ENCODE results near the gene ADAMTS16. TPM values are rescaled to one million over a fixed set of nuclear protein-coding genes. Genes with fewer than 3 reads are reported as not detected.

ADAMTS16 gene
- total RNA-seq, 1 donor = not detected

DNA sequence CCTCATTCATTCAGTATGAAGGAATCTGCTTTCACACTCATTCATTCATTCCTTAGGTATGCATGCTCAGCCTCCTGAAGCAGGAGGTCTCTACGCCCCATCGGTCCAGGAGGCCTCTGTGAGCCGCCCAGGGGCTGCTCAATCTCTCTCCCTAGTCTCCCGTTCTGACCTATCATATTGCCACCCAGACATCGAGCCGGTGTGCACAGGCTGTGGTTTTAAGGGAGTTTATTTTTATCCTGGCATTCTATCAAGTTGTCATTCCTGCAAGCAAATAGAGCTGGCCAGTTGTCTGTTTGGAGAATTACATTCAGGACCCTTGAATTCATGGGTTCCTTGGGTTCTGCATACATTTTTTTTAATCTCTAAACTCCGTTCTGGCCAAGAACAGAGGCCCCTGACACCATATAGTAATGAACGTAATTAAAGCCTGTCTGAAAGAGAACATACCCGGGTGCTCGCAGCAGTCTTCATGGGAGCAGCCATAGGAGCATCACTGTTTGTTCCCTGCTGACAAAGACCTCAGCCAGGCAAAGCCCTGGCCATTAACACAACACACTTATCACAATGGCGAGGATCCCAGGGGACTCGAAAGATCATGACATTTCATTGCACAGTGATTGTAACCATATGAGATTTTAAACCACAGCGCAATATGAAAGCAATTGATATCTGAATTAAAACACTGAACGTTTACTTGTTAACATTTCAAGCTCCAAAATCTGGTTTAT is 80.9 kb downstream of the ADAMTS16 start:
- no peak for DNase-seq (ENCODE audit: low read depth in 2 of 3, low spot score in 2 of 3)

- DNase-seq (ENCODE audit: low read depth in 2 of 3, low spot score in 2 of 3) = no peak
Observed at GRCh38 chr5:5221724-5222123, 81.6 kb downstream of the ADAMTS16 start.

DNA sequence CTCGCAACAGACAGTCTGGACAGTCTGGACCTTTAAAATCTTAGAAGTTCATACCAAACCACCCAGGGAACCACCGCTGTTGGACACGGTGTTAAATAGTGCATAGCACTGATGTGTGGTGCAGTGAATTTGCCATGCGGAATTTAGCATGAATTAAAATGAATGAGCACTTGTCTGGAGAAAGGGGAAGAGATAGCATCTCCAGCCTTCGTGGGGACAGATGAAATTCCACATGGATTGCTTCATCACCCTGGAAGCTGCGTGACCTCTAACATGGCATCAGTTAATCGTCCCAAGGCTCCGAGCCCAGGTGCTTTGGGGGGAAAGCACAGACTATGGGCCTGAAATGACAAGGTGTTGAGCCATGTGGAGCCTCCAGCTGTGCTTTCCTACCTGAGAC is 91.4 kb downstream of the ADAMTS16 start:
- DNase-seq (ENCODE audit: low read depth in 2 of 3, low spot score in 2 of 3) = no peak

GRCh38 chr5:5234912-5235311 is 94.8 kb downstream of the ADAMTS16 start:
- DNase-seq (ENCODE audit: low read depth in 2 of 3, low spot score in 2 of 3) = no peak

DNA sequence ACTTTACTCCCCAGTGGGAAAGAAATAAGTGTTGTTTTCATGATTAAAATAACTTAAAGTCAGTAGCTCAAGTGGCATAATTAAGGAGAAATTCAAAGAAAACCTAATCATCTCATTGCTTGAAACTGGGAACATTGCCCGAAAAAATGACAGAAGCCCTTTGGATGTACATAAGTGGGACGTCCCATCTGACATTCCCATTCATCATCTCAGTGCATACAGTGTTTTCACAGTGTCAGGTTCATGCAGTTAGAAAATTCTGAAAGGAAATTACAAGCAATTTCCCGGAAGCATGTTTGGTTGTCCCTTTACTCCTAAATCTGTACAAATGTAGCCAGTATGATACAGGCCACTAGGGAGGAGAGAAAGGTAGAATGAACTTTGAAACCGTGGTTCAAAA is 95.6 kb downstream of the ADAMTS16 start:
- DNase-seq (ENCODE audit: low read depth in 2 of 3, low spot score in 2 of 3) = no peak

DNA sequence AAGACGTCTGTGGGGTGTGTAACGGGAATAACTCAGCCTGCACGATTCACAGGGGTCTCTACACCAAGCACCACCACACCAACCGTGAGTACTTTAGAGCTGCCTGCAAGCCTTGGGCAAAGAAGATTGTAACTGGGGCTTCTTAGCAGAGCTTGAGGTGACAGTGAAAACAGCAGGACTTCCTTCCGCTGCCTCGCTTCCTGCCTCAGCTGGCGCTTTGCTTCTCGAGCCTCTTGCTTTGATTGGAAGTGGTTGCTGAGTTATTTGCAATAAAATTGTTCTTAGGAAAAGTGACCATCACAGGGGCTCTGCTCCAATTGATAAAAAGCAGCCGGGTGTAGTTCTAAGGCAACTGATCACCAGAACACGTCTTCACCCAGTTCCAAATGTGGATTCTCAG is 99.1 kb downstream of the ADAMTS16 start:
- DNase-seq (ENCODE audit: low read depth in 2 of 3, low spot score in 2 of 3) = no peak

DNA sequence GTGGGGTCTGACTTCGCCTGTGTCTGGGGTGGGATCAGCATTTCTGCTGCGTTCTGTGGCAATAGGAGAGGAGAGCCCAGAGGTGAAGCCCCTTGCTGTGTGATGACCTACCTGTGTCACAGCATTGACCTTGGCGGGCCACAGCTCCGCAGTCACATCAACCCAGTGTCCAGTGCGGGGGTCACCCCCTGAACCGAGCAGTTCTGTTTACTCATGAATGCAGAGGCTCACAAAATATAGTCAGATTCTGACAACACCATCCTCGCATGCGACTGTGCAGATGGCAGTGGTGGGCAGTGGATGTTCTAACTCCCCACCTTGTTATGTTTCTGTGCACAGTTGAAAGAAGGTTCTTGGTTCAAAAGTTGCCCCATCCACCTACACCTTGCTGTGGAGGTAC is 100.1 kb downstream of the ADAMTS16 start:
- DNase-seq (ENCODE audit: low read depth in 2 of 3, low spot score in 2 of 3) = no peak

GRCh38 chr5:5242056-5242455 is 101.9 kb downstream of the ADAMTS16 start:
- DNase-seq (ENCODE audit: low read depth in 2 of 3, low spot score in 2 of 3) = no peak

DNA sequence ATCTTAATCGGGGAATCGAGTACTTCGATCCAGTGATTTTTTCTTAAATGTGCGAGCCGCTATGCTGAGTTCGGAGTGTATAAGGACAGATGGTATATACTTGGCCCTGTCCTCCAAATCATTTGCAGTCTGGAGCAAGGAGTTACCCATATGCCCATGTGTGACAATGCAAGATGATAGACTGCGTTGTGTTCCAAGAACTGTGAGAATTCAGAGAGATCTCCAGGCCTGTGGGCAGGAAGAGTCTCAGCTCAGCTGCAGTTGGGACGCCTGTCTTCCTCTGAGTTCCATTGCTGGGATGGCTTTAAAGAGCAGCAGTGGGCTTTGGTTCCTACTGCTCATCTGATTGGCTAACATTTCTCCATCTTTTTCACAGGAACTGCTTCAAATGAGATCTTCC is 106.6 kb downstream of the ADAMTS16 start:
- DNase-seq (ENCODE audit: low read depth in 2 of 3, low spot score in 2 of 3) = no peak

DNA sequence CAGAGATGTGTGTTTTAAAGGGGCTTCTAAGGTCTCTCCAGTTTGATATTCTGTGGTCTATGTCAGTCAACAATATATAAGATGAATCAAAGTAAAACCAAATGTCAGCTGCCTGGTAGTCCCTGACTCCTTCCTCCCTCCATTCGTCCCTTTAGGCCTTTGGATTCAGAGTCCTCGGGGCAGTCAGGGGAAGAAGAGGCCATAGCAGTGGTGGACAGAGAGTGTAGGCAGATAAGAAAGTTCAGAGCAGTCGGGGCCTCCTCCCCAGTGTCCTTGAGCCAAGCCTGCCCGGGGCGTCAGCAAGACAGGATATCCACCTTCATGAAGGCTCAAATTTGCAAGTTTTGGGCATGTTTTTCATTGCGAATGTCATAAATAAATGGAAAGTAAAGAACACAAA is 110.6 kb downstream of the ADAMTS16 start:
- DNase-seq (ENCODE audit: low read depth in 2 of 3, low spot score in 2 of 3) = no peak

DNA sequence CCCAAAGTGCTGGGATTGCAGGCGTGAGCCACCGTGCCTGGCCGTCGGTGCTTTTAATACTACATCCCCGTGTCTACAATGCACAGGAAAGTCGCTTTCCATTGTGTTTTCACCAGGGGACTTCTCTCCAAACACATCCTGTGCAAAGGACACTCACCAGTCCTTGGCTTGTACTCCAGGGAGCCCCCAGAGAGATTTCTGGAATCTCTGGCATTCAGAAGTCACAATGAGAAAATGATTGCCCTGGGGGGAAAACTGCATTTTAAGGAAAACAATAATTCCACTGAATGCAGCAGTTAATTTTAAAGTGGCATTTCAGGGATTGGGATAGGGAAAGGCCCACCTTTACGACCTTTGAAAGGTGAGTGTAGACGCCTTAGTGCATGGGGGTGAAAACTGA is 112.0 kb downstream of the ADAMTS16 start:
- DNase-seq (ENCODE audit: low read depth in 2 of 3, low spot score in 2 of 3) = no peak

GRCh38 chr5:5257353-5257752 is 117.2 kb downstream of the ADAMTS16 start:
- DNase-seq (ENCODE audit: low read depth in 2 of 3, low spot score in 2 of 3) = no peak

DNA sequence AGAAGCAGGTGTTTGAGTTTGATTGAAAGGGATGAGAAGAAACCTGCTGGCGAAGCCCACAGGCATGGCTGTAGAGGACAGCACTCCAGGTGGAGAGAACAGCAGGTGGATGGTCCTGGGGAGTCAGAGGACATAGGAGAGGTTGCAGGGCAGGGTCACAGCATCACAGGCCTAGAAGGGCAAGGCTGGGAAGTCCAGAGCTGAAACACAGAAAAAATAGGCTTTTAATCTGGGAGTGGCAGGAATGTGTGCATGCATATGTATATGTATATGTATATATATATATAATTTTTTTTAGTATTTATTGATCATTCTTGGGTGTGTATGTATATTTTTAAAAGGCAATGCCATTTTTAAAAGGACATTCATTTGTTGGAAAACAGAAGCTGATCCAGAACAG is 118.4 kb downstream of the ADAMTS16 start:
- no peak for DNase-seq (ENCODE audit: low read depth in 2 of 3, low spot score in 2 of 3)

DNA sequence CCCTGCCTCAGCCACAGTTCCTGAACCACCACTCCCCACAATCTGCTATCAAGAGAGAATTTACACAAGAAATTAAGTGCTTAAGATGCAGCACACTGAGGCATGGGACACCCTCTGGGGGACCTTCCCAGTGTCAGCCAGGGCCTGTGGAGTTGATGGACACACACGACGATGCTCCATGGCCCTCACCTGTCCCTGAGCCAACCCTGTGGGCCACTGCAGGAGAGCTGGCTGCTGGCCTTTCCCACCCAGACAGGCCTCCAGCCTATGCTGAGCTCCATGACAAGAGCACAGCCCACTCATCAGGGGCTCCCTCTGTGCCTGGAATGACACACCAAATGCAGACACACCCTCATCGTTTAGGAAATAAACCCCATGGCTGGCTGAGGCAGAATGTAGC is 124.6 kb downstream of the ADAMTS16 start:
- DNase-seq (ENCODE audit: low read depth in 2 of 3, low spot score in 2 of 3) = no peak

DNA sequence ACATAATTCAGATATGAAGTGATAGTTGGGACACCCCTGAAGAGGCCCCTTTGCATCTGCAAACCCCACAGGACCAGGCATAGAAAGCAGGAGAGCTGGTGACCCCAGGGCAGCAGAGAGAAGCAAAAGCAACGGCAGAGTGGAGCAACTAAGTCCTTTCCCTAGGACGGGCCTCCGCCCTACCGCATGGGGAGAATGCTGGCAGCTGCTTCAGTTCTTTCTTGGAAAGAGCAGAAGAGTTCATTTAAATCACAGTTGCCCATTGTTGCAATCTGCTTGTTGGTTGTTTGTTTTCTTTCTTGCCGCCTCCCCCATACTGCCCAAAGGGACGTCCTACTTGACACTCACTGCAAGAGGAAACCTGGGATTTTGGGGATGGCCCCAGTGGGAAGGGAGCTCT is 126.2 kb downstream of the ADAMTS16 start:
- DNase-seq (ENCODE audit: low read depth in 2 of 3, low spot score in 2 of 3) = no peak

GRCh38 chr5:5270161-5270560 is 130.0 kb downstream of the ADAMTS16 start:
- DNase-seq (ENCODE audit: low read depth in 2 of 3, low spot score in 2 of 3) = no peak

- DNase-seq (ENCODE audit: low read depth in 2 of 3, low spot score in 2 of 3) = no peak
Observed at GRCh38 chr5:5270958-5271785, 131.0 kb downstream of the ADAMTS16 start.

GRCh38 chr5:5271786-5272321 is 131.7 kb downstream of the ADAMTS16 start:
- DNase-seq (ENCODE audit: low read depth in 2 of 3, low spot score in 2 of 3) = no peak

DNA sequence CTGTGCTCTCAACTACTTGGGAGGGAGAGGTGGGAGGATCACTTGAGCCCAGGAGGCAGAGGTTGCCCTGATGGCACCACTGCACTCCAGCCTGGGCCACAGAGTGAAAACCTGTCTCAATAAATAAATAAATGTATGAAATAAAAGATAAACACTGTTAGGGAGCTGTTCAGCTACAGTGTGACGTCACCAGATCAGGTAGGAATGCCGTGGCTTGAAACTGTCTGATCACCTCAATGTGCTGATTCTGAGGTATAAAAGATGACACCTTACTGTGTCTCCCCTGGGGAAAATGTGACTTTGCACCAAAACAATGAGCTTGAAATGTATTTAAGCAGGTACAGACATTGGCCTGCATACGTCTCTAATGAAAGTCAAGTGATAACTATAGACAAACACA is 133.3 kb downstream of the ADAMTS16 start:
- no peak for DNase-seq (ENCODE audit: low read depth in 2 of 3, low spot score in 2 of 3)

DNA sequence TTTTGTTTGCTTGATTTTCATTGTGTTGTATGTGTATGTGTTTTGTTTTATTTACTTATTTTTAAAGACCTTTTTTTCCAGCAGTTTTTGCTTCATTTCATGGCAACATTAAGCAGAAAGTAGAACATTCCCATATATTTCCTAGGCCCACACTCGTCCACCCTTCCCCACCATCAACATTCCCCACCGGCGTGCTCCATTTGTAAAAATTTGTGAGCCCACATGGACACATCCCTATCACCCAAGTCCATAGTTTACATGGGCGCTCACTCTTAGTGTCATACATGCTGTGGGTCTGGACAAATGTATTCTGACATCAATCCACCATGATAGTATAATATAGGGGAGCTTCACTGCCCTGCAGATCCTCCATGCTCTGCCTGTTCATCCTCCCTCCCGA is 133.8 kb downstream of the ADAMTS16 start:
- no peak for DNase-seq (ENCODE audit: low read depth in 2 of 3, low spot score in 2 of 3)

- no peak for DNase-seq (ENCODE audit: low read depth in 2 of 3, low spot score in 2 of 3)
Observed at GRCh38 chr5:5275211-5275610, 135.1 kb downstream of the ADAMTS16 start.

- no peak for DNase-seq (ENCODE audit: low read depth in 2 of 3, low spot score in 2 of 3)
Observed at GRCh38 chr5:5276430-5276829, 136.3 kb downstream of the ADAMTS16 start.

All from hematopoietic multipotent progenitor cell (in vitro differentiated cells).